OCI-LY3 (cell line): Measurements from ENCODE around the gene GNAQ.

Source experiments
- H2AFZ ChIP-seq: fragments of 200-600, 300-600 bp; shearing (Covaris generic); 2 replicates; pipeline ENCODE4 v1.6.0; 2014; ENCODE audit warnings: antibody characterized with exemption, low read depth, low read length
- H3K27ac ChIP-seq: fragments of 200-600, 300-600 bp; sonication (generic); 2 replicates; pipeline ENCODE4 v1.5.1; 2014; ENCODE audit warnings: mild to moderate bottlenecking, low read length, moderate library complexity, mixed read lengths
- H3K27me3 ChIP-seq: fragments of 200-600, 300-600 bp; sonication (generic); 2 replicates; pipeline ENCODE4 v1.6.1; 2014; ENCODE audit warnings: low read depth, low read length, mixed read lengths
- H3K36me3 ChIP-seq: fragments of 200-600, 300-600 bp; sonication (generic); replicated peaks from 2 replicates; pipeline ENCODE3; 2014; ENCODE audit warnings: low read depth, low read length, mixed read lengths
- H3K4me1 ChIP-seq: fragments of 300-600, 200-600 bp; sonication (generic); 2 replicates; pipeline ENCODE4 v1.6.1; 2014; ENCODE audit warnings: low read length, mixed read lengths
- H3K4me2 ChIP-seq: fragments of 200-600, 300-600 bp; sonication (generic); 2 replicates; pipeline ENCODE4 v1.6.1; 2014; ENCODE audit warnings: low read length, mixed read lengths
- H3K4me3 ChIP-seq: fragments of 300-600, 200-600 bp; sonication (generic); 2 replicates; pipeline ENCODE4 v1.5.1; 2014; ENCODE audit warnings: antibody characterized with exemption, mild to moderate bottlenecking, low read length, moderate library complexity
- H3K79me2 ChIP-seq: fragments of 300-600, 200-600 bp; shearing (Covaris generic); 2 replicates; pipeline ENCODE4 v1.6.1; 2014; ENCODE audit warnings: mild to moderate bottlenecking, low read length, mixed read lengths
- H3K9ac ChIP-seq: fragments of 300-600, 200-600 bp; shearing (Covaris generic); 2 replicates; pipeline ENCODE4 v1.6.0; 2014; ENCODE audit warnings: mild to moderate bottlenecking, low read length, moderate library complexity
- H3K9me3 ChIP-seq: fragments of 200-600, 300-600 bp; shearing (Covaris generic); 2 replicates; pipeline ENCODE4 v1.6.1; 2014; ENCODE audit warnings: low read length, mixed read lengths; ENCODE audit not compliant: insufficient read depth
- H4K20me1 ChIP-seq: fragments of 200-600, 300-600 bp; sonication (generic); 2 replicates; pipeline ENCODE4 v1.6.1; 2016; ENCODE audit warnings: low read length, mixed read lengths; ENCODE audit not compliant: insufficient read depth
- EZH2phosphoT487 ChIP-seq: fragments of 200-600 bp; shearing (Covaris generic); IDR thresholded peaks from 2 replicates; pipeline ENCODE4 v1.6.1; 2018; ENCODE audit warnings: antibody characterized with exemption, mixed run types, low read depth
- TF ChIP-seq, protein P1 (sequence below): fragments of 200-600, 300-600 bp; sonication (generic); IDR thresholded peaks from 2 replicates; pipeline ENCODE4 v1.5.1; 2014; ENCODE audit warnings: antibody characterized with exemption, low read length, low read depth

The GNAQ gene

DNA sequence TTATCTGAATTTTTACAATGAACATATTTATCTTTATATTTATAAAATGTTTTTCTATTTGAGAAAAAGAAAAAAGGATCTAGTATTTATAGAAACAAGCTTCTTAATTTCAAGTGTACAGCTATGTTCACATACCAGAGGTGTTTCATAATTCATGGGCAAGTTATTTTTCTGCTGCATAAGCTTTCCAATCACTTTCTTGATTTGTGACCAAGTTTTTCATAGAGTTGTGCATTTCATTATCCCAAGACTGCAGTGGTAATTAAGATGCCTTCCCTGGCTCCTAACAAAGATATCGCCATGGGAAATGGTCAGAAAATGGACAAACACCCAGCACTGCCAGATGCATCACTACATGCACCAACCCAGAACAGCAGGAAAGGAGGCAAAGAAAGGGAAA, 124.6 kb downstream of the GNAQ start:
- H3K4me2 ChIP-seq = no peak overlapping the region
- H3K79me2 ChIP-seq = no peaks in the 10 kb centered on the region
- no peak overlapping the region for H2AFZ ChIP-seq
- no peaks in the 10 kb centered on the region for H4K20me1 ChIP-seq
- no peaks in the 10 kb centered on the region for H3K36me3 ChIP-seq
- no peak overlapping the region for H3K9ac ChIP-seq
- H3K4me1 ChIP-seq = no peaks in the 10 kb centered on the region
- TF ChIP-seq EZH2phosphoT487 = no peak
- TF ChIP-seq, protein P1, sequence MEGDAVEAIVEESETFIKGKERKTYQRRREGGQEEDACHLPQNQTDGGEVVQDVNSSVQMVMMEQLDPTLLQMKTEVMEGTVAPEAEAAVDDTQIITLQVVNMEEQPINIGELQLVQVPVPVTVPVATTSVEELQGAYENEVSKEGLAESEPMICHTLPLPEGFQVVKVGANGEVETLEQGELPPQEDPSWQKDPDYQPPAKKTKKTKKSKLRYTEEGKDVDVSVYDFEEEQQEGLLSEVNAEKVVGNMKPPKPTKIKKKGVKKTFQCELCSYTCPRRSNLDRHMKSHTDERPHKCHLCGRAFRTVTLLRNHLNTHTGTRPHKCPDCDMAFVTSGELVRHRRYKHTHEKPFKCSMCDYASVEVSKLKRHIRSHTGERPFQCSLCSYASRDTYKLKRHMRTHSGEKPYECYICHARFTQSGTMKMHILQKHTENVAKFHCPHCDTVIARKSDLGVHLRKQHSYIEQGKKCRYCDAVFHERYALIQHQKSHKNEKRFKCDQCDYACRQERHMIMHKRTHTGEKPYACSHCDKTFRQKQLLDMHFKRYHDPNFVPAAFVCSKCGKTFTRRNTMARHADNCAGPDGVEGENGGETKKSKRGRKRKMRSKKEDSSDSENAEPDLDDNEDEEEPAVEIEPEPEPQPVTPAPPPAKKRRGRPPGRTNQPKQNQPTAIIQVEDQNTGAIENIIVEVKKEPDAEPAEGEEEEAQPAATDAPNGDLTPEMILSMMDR = no peak
- no peak overlapping the region for H3K27ac ChIP-seq
- H3K9me3 ChIP-seq = no peaks in the 10 kb centered on the region
- no peaks in the 10 kb centered on the region for H3K27me3 ChIP-seq
- H3K4me3 ChIP-seq = no peak overlapping the region

DNA sequence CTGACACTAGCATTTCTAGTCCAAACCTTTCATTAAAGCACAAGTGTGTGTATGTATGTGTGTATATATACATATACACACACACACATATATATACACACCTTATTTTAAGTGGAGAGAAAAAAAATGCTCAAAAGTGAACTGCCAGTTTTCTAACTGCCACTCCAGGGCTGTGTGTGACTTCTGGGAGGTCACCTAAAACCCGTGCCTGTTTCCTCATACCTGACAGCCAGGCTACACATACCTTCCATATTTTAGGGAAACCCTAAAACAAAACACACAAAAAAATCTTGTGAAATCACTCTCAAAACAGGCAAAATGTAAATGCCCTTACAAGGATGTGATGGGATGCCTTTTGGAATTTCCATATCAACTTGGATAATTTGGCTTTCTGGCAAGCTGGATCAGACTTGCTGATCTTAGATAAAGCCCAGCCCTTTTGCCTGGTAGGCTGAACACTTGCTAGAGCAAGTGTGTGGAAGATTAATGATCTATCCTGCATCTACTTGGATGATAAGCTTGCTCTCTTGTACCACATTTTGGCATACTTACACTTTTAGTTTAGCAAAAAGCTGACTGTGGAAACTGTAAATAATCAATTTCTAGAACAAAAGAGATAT, 127.8 kb downstream of the GNAQ start:
- Histone ChIP-seq H3K36me3 (no peaks in the 10 kb centered on the region), H3K27me3 (no peaks in the 10 kb centered on the region), H3K4me1 (no peaks in the 10 kb centered on the region), H3K9me3 (no peaks in the 10 kb centered on the region), H3K4me3 (no peak overlapping the region), H3K4me2 (no peak overlapping the region), H3K27ac (no peak overlapping the region), H2AFZ (no peak overlapping the region), H3K79me2 (no peaks in the 10 kb centered on the region), H4K20me1 (no peaks in the 10 kb centered on the region), H3K9ac (no peak overlapping the region)
- no peak for TF ChIP-seq EZH2phosphoT487
- TF ChIP-seq, protein P1 = no peak

DNA sequence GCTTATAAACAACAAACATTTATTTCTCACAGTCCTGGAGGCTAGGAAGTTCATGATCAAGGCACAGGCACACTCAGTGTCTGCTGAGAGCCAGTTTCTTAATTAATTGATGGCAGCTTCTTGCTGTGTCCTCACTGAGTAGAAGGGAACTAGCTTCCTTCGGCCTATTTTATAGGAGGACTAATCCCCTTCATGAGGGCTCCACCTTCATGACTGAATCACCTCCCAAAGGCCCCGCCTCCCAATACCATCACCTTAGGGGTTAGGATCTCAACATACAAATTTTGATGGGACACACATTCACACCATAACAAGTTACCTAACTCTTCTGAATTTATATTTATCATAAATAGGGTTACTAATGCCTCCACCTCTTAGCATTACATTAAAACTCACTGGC, 129.8 kb downstream of the GNAQ start:
- no peaks in the 10 kb centered on the region for H3K36me3 ChIP-seq
- H3K4me3 ChIP-seq = no peak overlapping the region
- no peak overlapping the region for H3K9ac ChIP-seq
- no peaks in the 10 kb centered on the region for H4K20me1 ChIP-seq
- TF ChIP-seq, protein P1 = no peak
- no peak for TF ChIP-seq EZH2phosphoT487
- H3K27ac ChIP-seq = no peak overlapping the region
- H2AFZ ChIP-seq = no peak overlapping the region
- no peaks in the 10 kb centered on the region for H3K27me3 ChIP-seq
- no peaks in the 10 kb centered on the region for H3K79me2 ChIP-seq
- H3K9me3 ChIP-seq = no peaks in the 10 kb centered on the region
- no peak overlapping the region for H3K4me2 ChIP-seq
- H3K4me1 ChIP-seq = peaks cover 4% of the 10 kb centered on the region; the same call in 1 of the 2 replicates

DNA sequence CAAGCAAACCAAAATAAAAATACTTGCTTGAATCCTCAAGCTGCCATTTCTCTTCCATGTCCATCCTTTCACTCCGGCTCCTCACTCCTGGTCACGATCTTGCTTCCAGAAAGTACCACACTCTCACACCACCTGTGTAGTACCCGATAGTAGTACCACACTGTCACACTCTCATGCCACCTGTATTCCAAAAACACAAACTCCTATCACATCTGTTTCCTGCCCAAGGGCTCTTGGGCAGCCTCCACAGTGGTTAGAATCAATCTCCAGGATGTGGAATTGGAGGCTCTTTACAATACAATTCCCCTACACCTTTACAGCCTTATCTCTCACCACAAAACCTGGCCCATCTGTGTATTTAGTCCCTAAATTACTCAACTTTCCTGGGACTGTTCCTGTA, 130.6 kb downstream of the GNAQ start:
- Histone ChIP-seq H3K9me3 (no peaks in the 10 kb centered on the region), H3K4me3 (no peak overlapping the region), H3K79me2 (no peaks in the 10 kb centered on the region), H4K20me1 (no peaks in the 10 kb centered on the region), H3K4me1 (peaks cover 4% of the 10 kb centered on the region; the same call in 1 of the 2 replicates), H2AFZ (no peak overlapping the region), H3K9ac (no peak overlapping the region), H3K27me3 (no peaks in the 10 kb centered on the region), H3K4me2 (no peak overlapping the region), H3K27ac (no peak overlapping the region), H3K36me3 (no peaks in the 10 kb centered on the region)
- TF ChIP-seq, protein P1 = no peak
- TF ChIP-seq EZH2phosphoT487 = no peak
